Body of pancreas (tissue), 4 donors: ENCODE data around the gene CACNG4. TPM values are rescaled to one million over a fixed set of nuclear protein-coding genes. Genes with fewer than 3 reads are reported as not detected.

Source experiments
- ATAC-seq: fragments of 150-250 bp; one replicate; pipeline ENCODE4 v1.9.1; 2016
- DNase-seq, 4 donors: peaks; one replicate each; pipeline ENCODE4 v3.0.0-alpha.2; 2019
- H3K27ac ChIP-seq, 4 donors: fragments of 200-600 bp; sonication (generic); 1 replicate in 3 of 4; 2 replicates in 1 of 4; pipeline versions ENCODE4 v1.5.1 to v1.6.1; 2016 to 2019; ENCODE audit warnings: mild to moderate bottlenecking in 1 of 4, mixed read lengths in 1 of 4, moderate library complexity in 1 of 4
- H3K27me3 ChIP-seq, 2 donors: fragments of 200-600 bp; sonication (generic); one replicate each; pipeline ENCODE4 v1.6.0; 2016; ENCODE audit warnings: mild to moderate bottlenecking in 1 of 2
- H3K36me3 ChIP-seq, 2 donors: fragments of 200-600 bp; sonication (generic); replicated peaks in 1 of 2; 2 replicates each; pipeline ENCODE4 v1.5.1; 2016; ENCODE audit warnings: low read depth in 2 of 2; ENCODE audit not compliant: insufficient read depth in 1 of 2
- H3K4me1 ChIP-seq: fragments of 200-600 bp; sonication (generic); one replicate; pipeline ENCODE4 v1.6.0; 2016
- H3K4me3 ChIP-seq, 2 donors: fragments of 200-600 bp; sonication (generic); 1 replicate in 1 of 2; 2 replicates in 1 of 2; pipeline ENCODE4 v1.5.1; 2016 to 2019
- H3K9me3 ChIP-seq, 3 donors: fragments of 200-600 bp; sonication (generic); 1 replicate in 2 of 3; 2 replicates in 1 of 3; pipeline ENCODE4 v1.5.1; 2016
- CTCF ChIP-seq, 7 experiments: fragments of 450-650 bp in 4 of 7; fragments of 200-600 bp in 3 of 7; sonication (generic) in 3 of 7; IDR thresholded peaks; one replicate each; pipeline ENCODE4 v1.5.1; 2016 to 2019; ENCODE audit warnings: antibody characterized with exemption in 7 of 7
- POLR2A ChIP-seq, 3 donors: fragments of 450-650 bp; IDR thresholded peaks; one replicate each; pipeline ENCODE4 v1.6.1; 2016; ENCODE audit warnings: antibody characterized with exemption in 3 of 3, mild to moderate bottlenecking in 2 of 3
- WGBS, 2 donors: methylation state at CpG; one replicate each; pipeline ENCODE4 v1.1.5; 2017; 5-methylcytosine and 5-hydroxymethylcytosine counted together
- intact Hi-C: fragments of 100-400 bp; cut with DNase I; formaldehyde crosslinking; loops from one replicate; pipeline ENCODE4 v1.15.1; 2023
- total RNA-seq, 2 donors: library from RNA; depleted of rRNA; stranded (reverse); fragments of >200 nt; gene quantifications; one replicate each; pipeline ENCODE4 v1.1.0, GENCODE V29; 2016

Gene CACNG4
- total RNA-seq, 2 donors from 2014 or later = 0.26 TPM; not detected in 1

- Histone ChIP-seq H3K36me3 (no peaks in the 10 kb centered on the region), H3K4me3 (no peak overlapping the region), H3K27me3 (no peaks in the 10 kb centered on the region), H3K9me3 (no peaks in the 10 kb centered on the region), H3K4me1 (peaks cover 5% of the 10 kb centered on the region), H3K27ac (no peak overlapping the region)
- TF ChIP-seq CTCF (IDR thresholded peaks at IDR 0.05) (no peak), POLR2A (IDR thresholded peaks at IDR 0.05) (no peak)
- ATAC-seq (no peak), DNase-seq (no peak)
- 88 to 94% methylated on average over 13 of the region's 13 CpGs for WGBS, 2 donors
- intact Hi-C loops = no loop called here
These were observed 103.3 kb downstream of the CACNG4 start for GRCh38 chr17:67067571-67068482.

DNA sequence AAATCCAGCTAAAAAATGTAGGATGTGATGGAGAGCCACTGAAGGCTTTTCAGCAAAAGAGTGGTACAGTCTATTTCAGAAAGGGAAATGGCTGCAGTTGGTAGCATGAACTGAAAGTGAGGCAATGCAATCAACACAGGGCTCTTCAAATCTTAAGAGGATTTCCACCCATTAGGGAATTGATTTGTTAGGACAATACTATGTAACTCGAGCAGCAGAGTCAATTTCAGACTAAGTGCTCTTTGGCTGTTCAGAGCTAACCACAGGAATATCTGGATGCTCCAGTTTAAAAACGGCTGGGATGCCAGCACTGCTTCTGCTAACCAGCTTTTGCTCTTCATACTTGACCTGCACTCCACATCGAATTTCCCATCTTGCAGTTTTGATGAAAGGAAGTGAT is 104.5 kb downstream of the CACNG4 start:
- Histone ChIP-seq H3K27ac (no peak overlapping the region), H3K4me1 (peaks cover 9% of the 10 kb centered on the region), H3K36me3 (no peaks in the 10 kb centered on the region), H3K27me3 (no peaks in the 10 kb centered on the region), H3K4me3 (no peak overlapping the region), H3K9me3 (no peaks in the 10 kb centered on the region)
- WGBS, 2 donors = 61 to 76% methylated on average over 3 of the region's 3 CpGs
- intact Hi-C loops = no loop called here
- DNase-seq (no peak), ATAC-seq (no peak)
- no peak for TF ChIP-seq CTCF (IDR thresholded peaks at IDR 0.05)

- Histone ChIP-seq H3K27ac (no peak overlapping the region), H3K9me3 (no peaks in the 10 kb centered on the region), H3K4me3 (no peak overlapping the region), H3K4me1 (peaks cover 16% of the 10 kb centered on the region), H3K27me3 (no peaks in the 10 kb centered on the region), H3K36me3 (no peaks in the 10 kb centered on the region)
- no peak for TF ChIP-seq POLR2A (IDR thresholded peaks at IDR 0.05)
- no peak for TF ChIP-seq CTCF (IDR thresholded peaks at IDR 0.05)
- DNase-seq (no peak), ATAC-seq (no peak)
- 92 to 96% methylated on average over 5 of the region's 5 CpGs for WGBS, 2 donors
- intact Hi-C loops = no loop called here
These were observed 105.2 kb downstream of the CACNG4 start for GRCh38 chr17:67069603-67070136.

- Histone ChIP-seq H3K27ac (no peak overlapping the region), H3K36me3 (no peaks in the 10 kb centered on the region), H3K27me3 (no peaks in the 10 kb centered on the region), H3K4me1 (peaks cover 34% of the 10 kb centered on the region), H3K4me3 (no peak overlapping the region), H3K9me3 (no peaks in the 10 kb centered on the region)
- intact Hi-C loops = no loop called here
- DNase-seq (no peak), ATAC-seq (no peak)
- TF ChIP-seq CTCF (IDR thresholded peaks at IDR 0.05) = no peak
- TF ChIP-seq POLR2A (IDR thresholded peaks at IDR 0.05) = no peak
These were observed 107.1 kb downstream of the CACNG4 start for GRCh38 chr17:67071595-67071994.
